Measurements from ENCODE around the gene CNOT4. TPM values are rescaled to one million over a fixed set of nuclear protein-coding genes. Genes with fewer than 3 reads are reported as not detected.

CNOT4 gene
- total and polyA plus RNA-seq, 2 of the 8 experiments (the other 6 are each of a cell fraction or from before 2014, with no cell fraction given) = 10.9 to 25.8 TPM

GRCh38 chr7:135467207-135467711, 42.6 kb downstream of the CNOT4 start (continued):
- TF ChIP-seq ATF2 (IDR thresholded peaks at IDR 0.05; ENCODE audit: low read length) = no peak
- no peak for TF ChIP-seq POLR2AphosphoS5 (IDR thresholded peaks at IDR 0.05; ENCODE audit: low read depth, low read length)
- no peak for TF ChIP-seq TEAD4 (IDR thresholded peaks at IDR 0.05; ENCODE audit: low read depth, low read length)
- TF ChIP-seq SIN3A (conservative IDR thresholded peaks at IDR 0.05 in 1 of 2, IDR thresholded peaks at IDR 0.05 in 1 of 2; ENCODE audit: low read depth in 1 of 2, low read length in 2 of 2) = no peak
- no peak for TF ChIP-seq RNF2 (IDR thresholded peaks at IDR 0.05; ENCODE audit: borderline replicate concordance, low read depth, low read length, missing control alignments, poor library complexity, severe bottlenecking)
- no peak for TF ChIP-seq E2F6 (IDR thresholded peaks at IDR 0.05)
- TF ChIP-seq TCF12 (IDR thresholded peaks at IDR 0.05; ENCODE audit: low read depth, low read length) = no peak
- TF ChIP-seq CHD1 (IDR thresholded peaks at IDR 0.05; ENCODE audit: low read depth, low read length) = no peak
- no peak for TF ChIP-seq ASH2L (IDR thresholded peaks at IDR 0.05; ENCODE audit: low read length)
